GM13976 (cell line): ENCODE measurements around the gene RPS15A.
"Not testable (repeated sequence)": the region's sequence is repeated elsewhere in the genome, so short reads cannot be mapped to it uniquely, and the experiment has no call there.

Experiments used
- DNase-seq: peaks from one replicate; pipeline ENCODE4 v3.0.0; 2012; ENCODE audit warnings: low spot score
- CTCF ChIP-seq: IDR thresholded peaks from 2 replicates; pipeline ENCODE4 v1.5.1; 2012; ENCODE audit warnings: borderline replicate concordance, mild to moderate bottlenecking; ENCODE audit not compliant: insufficient read depth; ENCODE audit errors: extremely low read depth, missing control alignments, control extremely low read depth
- in situ Hi-C: fragments of 300-500 bp; cut with MboI; formaldehyde crosslinking; loops from one replicate; pipeline ENCODE4 v1.12.0; 2022; ENCODE audit warnings: low sequenced_read_pairs, mixed read lengths, inconsistent platforms; ENCODE audit not compliant: unreplicated experiment

The RPS15A gene

GRCh38 chr16:18784917-18785623 is 5.1 kb downstream of the RPS15A start:
- no peak for DNase-seq
- no peak for TF ChIP-seq CTCF
- in situ Hi-C loops: no loop called here

GRCh38 chr16:18783430-18784341 is 6.4 kb downstream of the RPS15A start:
- in situ Hi-C loops: no loop called here
- DNase-seq: no peak
- no peak for TF ChIP-seq CTCF

GRCh38 chr16:18782697-18783429 is 7.3 kb downstream of the RPS15A start:
- in situ Hi-C loops: no loop called here
- TF ChIP-seq CTCF: no peak
- no peak for DNase-seq

- DNase-seq, in situ Hi-C loops: not testable (repeated sequence)
Observed at GRCh38 chr16:18781232-18781631, 8.9 kb downstream of the RPS15A start.

- in situ Hi-C loops, DNase-seq: not testable (repeated sequence)
Observed at GRCh38 chr16:18780460-18781026, 9.6 kb downstream of the RPS15A start.

- DNase-seq, in situ Hi-C loops: not testable (repeated sequence)
Observed at GRCh38 chr16:18777664-18778063, 12.5 kb downstream of the RPS15A start.

GRCh38 chr16:18776334-18776733 is 13.8 kb downstream of the RPS15A start:
- DNase-seq, in situ Hi-C loops: not testable (repeated sequence)

GRCh38 chr16:18774651-18775050 is 15.5 kb downstream of the RPS15A start:
- DNase-seq, in situ Hi-C loops: not testable (repeated sequence)

- in situ Hi-C loops, DNase-seq: not testable (repeated sequence)
Observed at GRCh38 chr16:18772171-18772570, 18.0 kb downstream of the RPS15A start.

- in situ Hi-C loops, DNase-seq: not testable (repeated sequence)
Observed at GRCh38 chr16:18770336-18770962, 19.7 kb downstream of the RPS15A start.

GRCh38 chr16:18767217-18767616 is 22.9 kb downstream of the RPS15A start:
- DNase-seq, in situ Hi-C loops: not testable (repeated sequence)

- in situ Hi-C loops, DNase-seq: not testable (repeated sequence)
Observed at GRCh38 chr16:18762713-18763112, 27.4 kb downstream of the RPS15A start.
